Pons (tissue), 1 donor: Measurements from ENCODE around the gene NR2F1-AS1.

ENCODE experiments used
- DNase-seq: peaks from one replicate; pipeline ENCODE4 v3.0.0-alpha.2; 2016; ENCODE audit warnings: low spot score

NR2F1-AS1 gene

GRCh38 chr5:93580927-93581445 is at the start of gene NR2F1-AS1:
NR2F1-AS1 (minus strand) TSS chr5:93581219.
- no peak for DNase-seq

GRCh38 chr5:93626801-93627200 is 45.8 kb upstream of the NR2F1-AS1 start:
- DNase-seq, result no peak

- DNase-seq, result no peak
Observed at GRCh38 chr5:93623153-93623552, 42.1 kb upstream of the NR2F1-AS1 start.

- DNase-seq, result peak; percentile 67
Observed at GRCh38 chr5:93622240-93622885, 41.3 kb upstream of the NR2F1-AS1 start.

GRCh38 chr5:93621327-93621798 is 40.3 kb upstream of the NR2F1-AS1 start:
- DNase-seq, result peak; percentile 77

GRCh38 chr5:93620487-93621326 is 39.7 kb upstream of the NR2F1-AS1 start:
- peak; percentile 79 for DNase-seq

GRCh38 chr5:93616538-93617174 is 35.6 kb upstream of the NR2F1-AS1 start:
- DNase-seq, result no peak

- DNase-seq, result no peak
Observed at GRCh38 chr5:93612855-93613243, 31.8 kb upstream of the NR2F1-AS1 start.

GRCh38 chr5:93611976-93612854 is 31.2 kb upstream of the NR2F1-AS1 start:
- no peak for DNase-seq

- DNase-seq, result no peak
Observed at GRCh38 chr5:93611273-93611975, 30.4 kb upstream of the NR2F1-AS1 start.

GRCh38 chr5:93610581-93611272 is 29.7 kb upstream of the NR2F1-AS1 start:
- DNase-seq, result no peak

GRCh38 chr5:93609762-93610161 is 28.7 kb upstream of the NR2F1-AS1 start:
- no peak for DNase-seq

GRCh38 chr5:93608855-93609254 is 27.8 kb upstream of the NR2F1-AS1 start:
- DNase-seq, result no peak

GRCh38 chr5:93607367-93608258 is 26.6 kb upstream of the NR2F1-AS1 start:
- peak; percentile 85 for DNase-seq

- DNase-seq, result no peak
Observed at GRCh38 chr5:93606382-93606752, 25.3 kb upstream of the NR2F1-AS1 start.

GRCh38 chr5:93604644-93605515 is 23.9 kb upstream of the NR2F1-AS1 start:
- DNase-seq, result no peak

- DNase-seq, result no peak
Observed at GRCh38 chr5:93603793-93604643, 23.0 kb upstream of the NR2F1-AS1 start.
